Nephron (organoid): Measurements from ENCODE around the gene POLR2B.
A peak's percentile ranks its signal among the peaks of the same experiment; 100 is the strongest.

ENCODE experiments used
- H3K27ac Mint-ChIP-seq, 3 experiments: 2 replicates each; pipeline ENCODE4 v1.8.0; 2020; ENCODE audit warnings: mixed read lengths in 3 of 3, mild to moderate bottlenecking in 2 of 3, moderate library complexity in 1 of 3
- H3K27me3 Mint-ChIP-seq: 2 replicates; pipeline ENCODE4 v1.8.0; 2021; ENCODE audit warnings: low read depth, mild to moderate bottlenecking, moderate library complexity, mixed read lengths
- H3K36me3 Mint-ChIP-seq: 2 replicates; pipeline ENCODE4 v1.8.0; 2020; ENCODE audit warnings: low read depth, mixed read lengths
- H3K4me1 Mint-ChIP-seq: 2 replicates; pipeline ENCODE4 v1.8.0; 2020; ENCODE audit warnings: mixed read lengths
- H3K4me3 Mint-ChIP-seq, 3 experiments: 2 replicates each; pipeline ENCODE4 v1.8.0; 2020; ENCODE audit warnings: mild to moderate bottlenecking in 3 of 3, mixed read lengths in 3 of 3, moderate library complexity in 2 of 3
- H3K9me3 Mint-ChIP-seq: 2 replicates; pipeline ENCODE4 v1.8.0; 2020; ENCODE audit warnings: mixed read lengths
- CTCF ChIP-seq, 3 experiments: fragments of 200-600 bp; sonication (generic); IDR thresholded peaks; one replicate each; pipeline ENCODE4 v1.5.0; 2021; ENCODE audit warnings: antibody characterized with exemption in 3 of 3; ENCODE audit not compliant: unreplicated experiment in 3 of 3

Gene POLR2B

GRCh38 chr4:56971383-56971782 lies 7.3 kb upstream of the POLR2B start:
- H3K9me3 Mint-ChIP-seq: peaks cover 9% of the 10 kb centered on the region
- no peak for TF ChIP-seq CTCF (IDR thresholded peaks at IDR 0.05; ENCODE audit: unreplicated experiment in 3 of 3)
- no peak overlapping the region for H3K27ac Mint-ChIP-seq
- peaks cover 54% of the 10 kb centered on the region for H3K36me3 Mint-ChIP-seq
- no peak overlapping the region for H3K4me3 Mint-ChIP-seq
- no peaks in the 10 kb centered on the region for H3K27me3 Mint-ChIP-seq
- H3K4me1 Mint-ChIP-seq: peaks cover 12% of the 10 kb centered on the region

DNA sequence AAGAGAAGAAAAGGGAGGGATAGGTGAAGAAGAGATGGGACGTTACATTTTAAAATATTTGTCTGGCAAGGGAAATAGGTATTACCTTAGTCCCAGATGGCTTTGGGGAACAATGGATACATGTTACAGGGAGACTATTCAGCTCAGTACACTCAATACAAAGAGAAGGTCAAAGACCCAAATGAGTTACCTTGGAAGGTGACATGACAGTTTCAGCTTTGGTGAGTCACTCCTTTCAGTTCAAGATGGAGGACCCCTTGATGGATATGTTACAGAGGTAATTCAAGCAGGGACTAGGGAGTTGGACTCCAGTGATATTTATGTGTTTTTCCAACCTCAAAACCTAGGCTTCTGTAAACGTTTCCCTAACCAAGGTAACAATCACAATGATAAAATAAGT lies 6.3 kb upstream of the POLR2B start:
- Mint-ChIP-seq H3K9me3 (peaks cover 9% of the 10 kb centered on the region), H3K27ac (no peak overlapping the region), H3K4me3 (peak overlapping the region in 1 of 3 experiments; percentile 24), H3K36me3 (peaks cover 48% of the 10 kb centered on the region), H3K27me3 (no peaks in the 10 kb centered on the region), H3K4me1 (peaks cover 15% of the 10 kb centered on the region)
- no peak for TF ChIP-seq CTCF (IDR thresholded peaks at IDR 0.05; ENCODE audit: unreplicated experiment in 3 of 3)

DNA sequence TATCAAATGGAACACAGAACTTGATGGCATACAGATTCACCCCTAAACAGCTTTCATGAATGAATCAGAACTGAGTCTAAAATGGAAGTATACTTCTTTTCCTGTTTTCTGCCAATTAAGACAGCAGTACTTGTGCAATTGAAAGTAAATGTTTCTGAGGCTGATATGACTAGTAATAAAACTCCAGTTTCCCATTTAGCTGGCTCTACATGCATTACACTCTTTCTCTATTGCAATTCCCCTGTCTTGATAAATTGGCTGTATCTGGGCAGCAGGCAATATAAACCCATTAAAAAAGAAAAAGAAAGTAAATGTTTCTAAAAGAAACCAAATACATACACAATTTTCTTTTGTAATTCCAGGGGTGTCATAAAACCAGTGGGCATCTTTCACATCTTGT lies 5.9 kb upstream of the POLR2B start:
- no peaks in the 10 kb centered on the region for H3K27me3 Mint-ChIP-seq
- TF ChIP-seq CTCF (IDR thresholded peaks at IDR 0.05; ENCODE audit: unreplicated experiment in 3 of 3): no peak
- H3K4me3 Mint-ChIP-seq: no peak overlapping the region
- peaks cover 9% of the 10 kb centered on the region for H3K9me3 Mint-ChIP-seq
- peaks cover 19% of the 10 kb centered on the region for H3K4me1 Mint-ChIP-seq
- no peak overlapping the region for H3K27ac Mint-ChIP-seq
- H3K36me3 Mint-ChIP-seq: peaks cover 45% of the 10 kb centered on the region

GRCh38 chr4:56973336-56973735 lies 5.4 kb upstream of the POLR2B start:
- Mint-ChIP-seq H3K36me3 (peaks cover 45% of the 10 kb centered on the region), H3K27me3 (no peaks in the 10 kb centered on the region), H3K4me1 (peaks cover 19% of the 10 kb centered on the region), H3K9me3 (peaks cover 9% of the 10 kb centered on the region), H3K27ac (no peak overlapping the region), H3K4me3 (peak overlapping the region in 1 of 3 experiments; percentile 60)
- no peak for TF ChIP-seq CTCF (IDR thresholded peaks at IDR 0.05; ENCODE audit: unreplicated experiment in 3 of 3)

- H3K27me3 Mint-ChIP-seq: no peaks in the 10 kb centered on the region
- H3K36me3 Mint-ChIP-seq: peaks cover 29% of the 10 kb centered on the region
- no peak for TF ChIP-seq CTCF (IDR thresholded peaks at IDR 0.05; ENCODE audit: unreplicated experiment in 3 of 3)
- H3K4me1 Mint-ChIP-seq: peaks cover 32% of the 10 kb centered on the region
- H3K9me3 Mint-ChIP-seq: peaks cover 9% of the 10 kb centered on the region
- H3K27ac Mint-ChIP-seq: peak overlapping the region; percentile 37 to 77 (median 54)
- peak overlapping the region; percentile 90 to 100 (median 100) for H3K4me3 Mint-ChIP-seq
Measured at GRCh38 chr4:56976283-56976836, 2.3 kb upstream of the POLR2B start.

GRCh38 chr4:56976837-56977320 lies 1.8 kb upstream of the POLR2B start:
- Mint-ChIP-seq H3K4me1 (peaks cover 37% of the 10 kb centered on the region), H3K9me3 (peaks cover 9% of the 10 kb centered on the region), H3K27me3 (no peaks in the 10 kb centered on the region), H3K36me3 (peaks cover 24% of the 10 kb centered on the region), H3K4me3 (peak overlapping the region; percentile 100), H3K27ac (peak overlapping the region; percentile 94 to 99 (median 99))
- peak in 1 of 3 experiments; percentile 22 for TF ChIP-seq CTCF (IDR thresholded peaks at IDR 0.05; ENCODE audit: unreplicated experiment in 3 of 3)
